ENCODE measurements around the gene GBA3.

Gene GBA3

DNA sequence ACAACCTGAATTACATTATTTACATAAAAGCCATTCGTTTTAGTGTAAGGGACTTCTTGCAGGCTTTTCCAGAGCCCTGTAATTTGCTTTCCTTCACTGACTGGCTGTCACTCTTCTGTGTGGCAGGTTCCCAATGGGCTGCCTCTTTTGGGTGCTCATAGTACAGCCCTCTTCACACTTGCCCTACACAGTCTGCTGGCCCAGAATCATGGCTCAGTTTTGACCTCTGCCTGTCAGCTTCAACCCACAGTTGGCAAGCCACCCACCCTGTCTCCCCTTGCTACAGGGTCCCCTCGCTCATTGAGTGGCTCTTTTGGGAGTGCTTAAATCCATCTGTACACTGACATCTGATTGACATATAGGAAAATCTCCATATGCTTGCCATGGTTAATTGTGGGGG is 97.9 kb downstream of the GBA3 start:
- DNase-seq = no peak

- DNase-seq = no peak
Observed at GRCh38 chr4:22794732-22795131, 102.0 kb downstream of the GBA3 start.

DNA sequence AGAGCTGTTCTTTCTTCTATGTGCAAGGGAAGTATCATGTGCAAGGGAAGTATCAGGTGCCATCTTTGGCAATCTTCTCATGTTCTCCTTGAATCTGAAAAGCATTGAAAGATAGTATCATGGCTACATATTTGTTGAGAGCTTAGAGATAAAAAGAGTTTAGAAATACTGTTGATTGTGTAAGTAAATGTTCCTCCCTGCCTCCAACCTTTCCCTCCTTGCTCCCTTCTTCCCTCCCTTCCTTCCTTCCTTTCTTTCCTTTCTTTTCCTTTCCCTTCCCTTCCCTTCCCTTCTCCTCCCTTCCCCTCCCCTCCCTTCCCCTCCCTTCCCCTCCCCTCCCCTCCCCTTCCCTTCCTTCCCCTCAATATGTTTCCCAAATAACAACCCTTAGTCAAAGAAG is 108.7 kb downstream of the GBA3 start:
- DNase-seq = no peak

DNA sequence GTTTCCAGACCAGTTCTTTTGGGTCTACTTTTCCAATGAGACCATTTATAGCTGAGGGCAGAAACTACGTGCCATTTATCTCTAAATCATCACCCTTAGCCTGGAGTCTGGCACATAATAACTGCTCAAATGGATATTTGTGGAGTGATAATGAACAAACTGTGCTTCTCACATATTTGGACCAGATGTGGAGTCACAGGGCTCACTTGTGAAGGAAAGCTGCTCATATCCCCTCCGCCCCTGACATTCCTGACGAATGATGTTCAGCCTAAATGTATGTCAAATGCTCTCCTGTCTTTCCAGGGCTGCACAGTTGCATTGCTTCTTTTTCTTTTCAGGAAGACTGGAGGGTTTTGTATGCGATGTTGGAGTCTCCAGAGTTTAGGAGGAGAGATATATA is 110.1 kb downstream of the GBA3 start:
- DNase-seq = no peak

GRCh38 chr4:22803512-22803911 is 110.8 kb downstream of the GBA3 start:
- no peak for DNase-seq

DNA sequence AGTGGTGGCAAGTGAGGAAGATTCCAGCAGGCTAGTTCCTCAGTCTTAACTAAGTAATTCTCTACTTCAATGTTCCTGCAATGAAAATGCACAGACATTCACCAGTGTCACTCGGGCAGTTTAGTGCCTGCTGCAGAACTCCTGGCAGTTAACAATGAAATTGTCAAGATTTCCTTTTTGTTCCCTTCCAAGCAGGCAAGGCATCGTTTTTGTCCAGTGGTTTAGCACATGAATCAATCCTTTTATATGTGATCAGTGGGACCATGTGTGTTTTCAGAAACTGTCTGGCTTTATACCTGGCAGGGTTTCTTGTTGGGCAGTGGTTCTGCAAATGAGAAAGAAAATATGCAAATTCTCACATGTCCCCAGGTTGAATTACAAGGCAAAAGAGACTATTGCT is 122.2 kb downstream of the GBA3 start:
- DNase-seq = no peak

GRCh38 chr4:22824091-22824490 is 131.4 kb downstream of the GBA3 start:
- no peak for DNase-seq

GRCh38 chr4:22842360-22843018 is 149.8 kb downstream of the GBA3 start:
- no peak for DNase-seq

DNA sequence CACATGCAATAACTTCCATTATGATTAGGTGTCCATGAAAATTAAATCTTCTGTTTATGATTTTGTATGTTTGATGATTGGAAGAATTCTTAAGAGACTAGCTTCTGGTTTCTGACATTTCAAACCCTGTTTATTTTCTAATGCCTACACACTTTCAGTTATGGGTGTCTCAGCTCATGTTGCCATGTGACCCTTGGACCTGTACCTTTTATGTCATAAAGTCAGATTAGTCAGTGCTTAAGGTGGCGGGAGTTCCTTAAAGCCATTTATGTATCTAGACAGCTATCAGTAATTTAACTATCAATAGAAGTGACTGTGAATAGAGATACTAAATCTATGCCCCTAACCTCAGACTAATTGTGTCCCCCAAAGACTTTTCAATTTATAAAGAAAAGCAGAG is 155.6 kb downstream of the GBA3 start:
- DNase-seq = no peak

DNA sequence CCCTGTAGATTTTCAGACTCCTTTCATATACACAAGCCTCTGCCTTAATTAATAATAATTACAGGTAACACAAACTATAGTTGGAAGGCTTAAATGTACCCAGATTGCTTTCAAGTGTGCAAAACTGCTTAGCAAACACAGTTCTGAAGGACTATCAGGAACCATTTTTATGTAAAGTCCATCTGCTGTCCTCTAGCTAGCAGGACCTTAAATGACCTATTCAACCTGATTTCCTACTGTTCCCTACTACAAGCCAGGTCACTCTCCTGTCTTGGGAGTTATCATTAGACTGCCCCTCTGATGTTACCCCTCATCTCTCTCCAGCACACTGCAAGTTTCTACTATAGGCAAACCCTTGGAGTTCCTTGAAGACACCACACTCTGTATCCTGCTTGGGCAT is 157.3 kb downstream of the GBA3 start:
- DNase-seq = no peak

DNA sequence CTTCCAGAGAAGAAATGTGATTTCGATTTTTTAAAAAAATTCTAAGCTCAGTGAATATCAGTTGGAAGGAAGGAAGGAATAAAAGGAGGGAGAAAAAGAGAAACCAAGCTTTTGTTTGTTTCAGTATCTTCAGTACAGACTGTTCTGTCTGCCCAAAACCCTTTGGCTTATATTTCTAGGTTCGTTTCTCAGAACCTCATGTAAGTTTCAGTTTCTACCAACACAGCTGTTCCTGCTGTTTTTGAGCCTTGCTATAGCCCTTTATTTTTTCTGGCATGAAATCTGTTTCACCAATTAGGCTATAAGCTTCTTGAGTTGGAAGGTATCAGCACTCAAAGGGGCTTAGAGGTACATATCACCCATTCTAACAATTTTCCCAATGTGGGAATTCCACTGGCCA is 157.9 kb downstream of the GBA3 start:
- DNase-seq = no peak

- DNase-seq = no peak
Observed at GRCh38 chr4:22857411-22857810, 164.7 kb downstream of the GBA3 start.

GRCh38 chr4:22859318-22859717 is 166.6 kb downstream of the GBA3 start:
- no peak for DNase-seq
